NCI-H1694 treated with DMSO at 0.1 percent for 48 hours (cell line): ENCODE measurements around the gene TGFBR3L.
A peak's percentile ranks its signal among the peaks of the same experiment; 100 is the strongest.
"Not testable (repeated sequence)": the region's sequence is repeated elsewhere in the genome, so short reads cannot be mapped to it uniquely, and the experiment has no call there.

Source experiments
- DNase-seq: peaks from one replicate; lab custom pipeline; 2025; lab: John Stamatoyannopoulos, UW

The TGFBR3L gene

GRCh38 chr19:7879836-7880235 lies 34.8 kb upstream of the TGFBR3L start:
- no peak for DNase-seq

GRCh38 chr19:7881910-7882309 lies 32.7 kb upstream of the TGFBR3L start:
- DNase-seq: no peak

GRCh38 chr19:7883105-7883504 lies 31.5 kb upstream of the TGFBR3L start:
- DNase-seq: no peak

GRCh38 chr19:7883796-7884570 lies 30.6 kb upstream of the TGFBR3L start:
- no peak for DNase-seq

- no peak for DNase-seq
Measured at GRCh38 chr19:7885818-7886217, 28.8 kb upstream of the TGFBR3L start.

GRCh38 chr19:7887408-7888144 lies 27.1 kb upstream of the TGFBR3L start:
- no peak for DNase-seq

- DNase-seq: no peak
Measured at GRCh38 chr19:7888145-7888825, 26.3 kb upstream of the TGFBR3L start, which contains the start of gene LRRC8E. Gene LRRC8E (plus strand): TSS chr19:7888510. CDS start chr19:7895604, 7,094 bp downstream.

- DNase-seq: no peak
Measured at GRCh38 chr19:7888826-7889217, 25.8 kb upstream of the TGFBR3L start.

GRCh38 chr19:7893362-7894101 lies 21.1 kb upstream of the TGFBR3L start:
- not testable (repeated sequence) for DNase-seq

- no peak for DNase-seq
Measured at GRCh38 chr19:7894612-7895309, 19.9 kb upstream of the TGFBR3L start.

GRCh38 chr19:7895565-7895964 lies 19.1 kb upstream of the TGFBR3L start:
- no peak for DNase-seq

GRCh38 chr19:7897292-7897691 lies 17.3 kb upstream of the TGFBR3L start:
- DNase-seq: no peak

GRCh38 chr19:7898967-7899366 lies 15.7 kb upstream of the TGFBR3L start:
- DNase-seq: no peak

GRCh38 chr19:7899751-7900378 lies 14.8 kb upstream of the TGFBR3L start:
- no peak for DNase-seq

- DNase-seq: no peak
Measured at GRCh38 chr19:7900401-7900870, 14.2 kb upstream of the TGFBR3L start.

GRCh38 chr19:7900931-7901330 lies 13.7 kb upstream of the TGFBR3L start:
- DNase-seq: no peak

GRCh38 chr19:7901337-7901736 lies 13.3 kb upstream of the TGFBR3L start:
- DNase-seq: no peak

- DNase-seq: no peak
Measured at GRCh38 chr19:7902796-7903243, 11.8 kb upstream of the TGFBR3L start.

GRCh38 chr19:7903244-7904073 lies 11.2 kb upstream of the TGFBR3L start, which contains the start of gene MAP2K7:
Gene MAP2K7 (plus strand): TSS chr19:7903877. CDS start chr19:7903945, 68 bp downstream.
- DNase-seq: peak; percentile 94
